Kidney (tissue), 2 donors: ENCODE measurements around the gene DONSON. TPM values are rescaled to one million over a fixed set of nuclear protein-coding genes. Genes with fewer than 3 reads are reported as not detected.

Experiments used
- polyA plus RNA-seq: library from polyadenylated mRNA; stranded (reverse); fragments of 350-450 nt; fragmentation: Illumina TruSeq; extraction: RNeasy Lipid Tissue Mini Kit (QIAGEN cat#74804); gene quantifications from one replicate; pipeline ENCODE4 v1.2.3, GENCODE V29; 2014; ENCODE audit warnings: low read depth, low replicate concordance; ENCODE audit not compliant: insufficient read depth
- total RNA-seq: library from RNA; stranded (reverse); fragmentation: NEBNext Ultra II Directional; extraction: Animal tissue kit (Norgen Biotek cat#: 25700); gene quantifications from one replicate; pipeline ENCODE4 v1.2.1, GENCODE V29; 2021
- donor health status: DM: yes; HTN: yes; CAD: no.

Gene DONSON
- total and polyA plus RNA-seq, 2 donors from 2014 or later = 6.8 to 8.9 TPM

Other genes starting within 250 kb of the DONSON start
- gene IFNGR2, start 185.3 kb downstream of the DONSON start, total RNA-seq = 68.3 TPM
- 57.6 TPM for gene IFNGR2, start 185.3 kb downstream of the DONSON start, polyA plus RNA-seq
- gene TMEM50B, start 108.7 kb downstream of the DONSON start, total RNA-seq = 87.6 TPM
- gene TMEM50B, start 108.7 kb downstream of the DONSON start, polyA plus RNA-seq = 63.7 TPM
- 2.2 TPM for gene DNAJC28, start 97.0 kb downstream of the DONSON start, total RNA-seq
- 4.6 TPM for gene DNAJC28, start 97.0 kb downstream of the DONSON start, polyA plus RNA-seq
- 60.9 TPM for gene GART, start 46.6 kb downstream of the DONSON start, total RNA-seq
- gene GART, start 46.6 kb downstream of the DONSON start, polyA plus RNA-seq = 17.5 TPM
- 285 TPM for gene SON, start 45.6 kb downstream of the DONSON start, total RNA-seq
- 83.0 TPM for gene SON, start 45.6 kb downstream of the DONSON start, polyA plus RNA-seq
- 40.8 TPM for gene CRYZL1, start 53.1 kb upstream of the DONSON start, total RNA-seq
- gene CRYZL1, start 53.1 kb upstream of the DONSON start, polyA plus RNA-seq = 34.1 TPM
- 42.5 TPM for gene ITSN1, start 53.8 kb upstream of the DONSON start, total RNA-seq
- 8.1 TPM for gene ITSN1, start 53.8 kb upstream of the DONSON start, polyA plus RNA-seq